ENCODE results near the gene PNO1. TPM values are rescaled to one million over a fixed set of nuclear protein-coding genes. Genes with fewer than 3 reads are reported as not detected.
"Not testable (repeated sequence)": the region's sequence is repeated elsewhere in the genome, so short reads cannot be mapped to it uniquely, and the experiment has no call there.

Gene PNO1
- total and polyA plus RNA-seq, 2 experiments from 2014 or later: 14.5 to 23.3 TPM

DNA sequence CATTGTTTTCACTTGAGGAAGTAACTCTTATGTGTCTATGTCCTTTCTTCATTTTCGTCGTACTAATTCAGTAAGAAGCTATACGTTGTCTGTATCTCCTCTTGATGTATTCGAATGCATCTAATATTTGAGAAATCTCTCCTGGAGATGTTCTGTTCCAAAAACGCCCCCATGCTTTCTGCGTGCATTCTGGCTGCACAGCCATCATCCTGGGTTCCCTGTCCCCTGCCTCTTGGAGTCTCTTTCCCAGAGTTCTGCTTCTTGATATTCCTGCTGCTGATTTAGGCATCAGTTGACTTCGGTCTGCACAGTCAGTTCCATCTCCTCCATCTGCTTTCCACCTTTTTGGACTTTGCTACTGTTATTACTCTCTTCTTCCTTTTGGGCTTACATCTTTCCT, 13.5 kb downstream of the PNO1 start:
- 93 to 94% methylated on average over 7 of the region's 7 CpGs for WGBS, 2 experiments (ENCODE audit: low coverage in 1 of 2, low lambda C conversion rate in 2 of 2, missing lambda C conversion rate in 2 of 2)
- Histone ChIP-seq H3K79me2 (ENCODE audit: insufficient read depth) (peaks cover 6% of the 10 kb centered on the region; the same call in 1 of the 2 replicates), H3K27ac (no peak overlapping the region), H3K9ac (no peak overlapping the region), H3K4me2 (ENCODE audit: unreplicated experiment) (no peak overlapping the region), H3K4me3 (no peak overlapping the region), H3F3A (ENCODE audit: insufficient read depth) (peaks cover 31% of the 10 kb centered on the region; the same call in 1 of the 2 replicates), H3K36me3 (ENCODE audit: low read depth) (peaks cover 25% of the 10 kb centered on the region; the same call in 1 of the 2 replicates), H3K27me3 (replicated peaks; ENCODE audit: insufficient read depth) (no peaks in the 10 kb centered on the region), H3K9me2 (ENCODE audit: insufficient read depth) (no peaks in the 10 kb centered on the region), H3K9me3 (ENCODE audit: low read depth) (no peaks in the 10 kb centered on the region), H4K20me1 (ENCODE audit: insufficient read depth) (no peaks in the 10 kb centered on the region), H2AFZ (no peak overlapping the region), H3K4me1 (ENCODE audit: insufficient read depth) (no peaks in the 10 kb centered on the region)
- TF ChIP-seq EZH2 (IDR thresholded peaks at IDR 0.05; ENCODE audit: insufficient read depth, poor library complexity, severe bottlenecking) (no peak), EZH2phosphoT487 (IDR thresholded peaks at IDR 0.05; ENCODE audit: insufficient read depth, low read depth) (no peak)
- no peak for DNase-seq
- in situ Hi-C loops (cut with MboI): no loop called here

DNA sequence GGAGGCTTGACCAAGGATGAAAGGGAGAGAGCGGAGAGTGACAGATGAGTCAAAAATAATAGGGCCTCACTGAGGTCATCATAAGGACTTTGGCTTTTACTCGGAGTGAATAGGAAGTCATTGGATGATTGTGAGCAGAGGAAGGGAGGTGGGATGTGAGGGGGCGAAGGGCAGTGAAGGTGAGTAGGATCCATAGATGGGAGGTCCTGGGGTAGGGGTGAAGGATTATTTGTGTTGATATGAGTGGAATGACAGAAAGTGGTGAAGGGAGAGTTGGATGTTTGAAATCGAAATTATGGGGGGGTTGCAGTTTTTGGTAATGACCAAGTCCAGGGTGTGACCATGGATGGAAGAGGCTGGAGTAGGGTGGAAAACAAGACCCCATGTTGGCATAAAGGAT, 14.0 kb downstream of the PNO1 start:
- no peak for TF ChIP-seq EZH2phosphoT487 (IDR thresholded peaks at IDR 0.05; ENCODE audit: insufficient read depth, low read depth)
- no peak for TF ChIP-seq EZH2 (IDR thresholded peaks at IDR 0.05; ENCODE audit: insufficient read depth, poor library complexity, severe bottlenecking)
- no peaks in the 10 kb centered on the region for H3K9me3 ChIP-seq (ENCODE audit: low read depth)
- no peaks in the 10 kb centered on the region for H3K9me2 ChIP-seq (ENCODE audit: insufficient read depth)
- H3K4me2 ChIP-seq (ENCODE audit: unreplicated experiment): no peak overlapping the region
- H3K9ac ChIP-seq: no peak overlapping the region
- peaks cover 6% of the 10 kb centered on the region; the same call in 1 of the 2 replicates for H3K79me2 ChIP-seq (ENCODE audit: insufficient read depth)
- H3K36me3 ChIP-seq (ENCODE audit: low read depth): peaks cover 23% of the 10 kb centered on the region; the same call in 1 of the 2 replicates
- H2AFZ ChIP-seq: no peak overlapping the region
- H3K4me3 ChIP-seq: no peak overlapping the region
- no peak for DNase-seq
- no peaks in the 10 kb centered on the region for H3K4me1 ChIP-seq (ENCODE audit: insufficient read depth)
- 86 to 99% methylated on average over 4 of the region's 4 CpGs for WGBS, 2 experiments (ENCODE audit: low coverage in 1 of 2, low lambda C conversion rate in 2 of 2, missing lambda C conversion rate in 2 of 2)
- H3F3A ChIP-seq (ENCODE audit: insufficient read depth): peaks cover 30% of the 10 kb centered on the region; the same call in 1 of the 2 replicates
- no peaks in the 10 kb centered on the region for H3K27me3 ChIP-seq (replicated peaks; ENCODE audit: insufficient read depth)
- in situ Hi-C loops (cut with MboI): no loop called here
- no peak overlapping the region for H3K27ac ChIP-seq
- no peaks in the 10 kb centered on the region for H4K20me1 ChIP-seq (ENCODE audit: insufficient read depth)

DNA sequence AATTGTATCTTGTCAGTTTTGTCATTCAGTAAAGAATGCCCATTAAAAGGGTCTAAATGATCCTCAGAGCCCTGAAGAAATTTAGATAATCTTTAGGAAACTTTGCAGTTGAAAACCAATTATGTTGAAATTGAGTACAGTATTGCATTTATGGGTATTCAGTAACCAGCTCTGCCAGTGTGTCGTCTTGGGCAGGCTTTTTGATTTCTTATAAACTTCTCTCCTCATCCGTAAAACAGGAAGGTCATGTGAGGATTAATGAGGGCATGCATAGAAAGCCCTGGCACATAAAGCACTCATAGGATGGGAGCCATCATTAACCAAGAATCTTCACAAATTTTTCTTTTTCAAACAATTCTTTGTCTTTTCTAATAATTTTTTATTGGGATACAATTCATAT, 14.8 kb downstream of the PNO1 start:
- Histone ChIP-seq H3K36me3 (ENCODE audit: low read depth) (peaks cover 22% of the 10 kb centered on the region; the same call in 1 of the 2 replicates), H3K27ac (no peak overlapping the region), H3K27me3 (replicated peaks; ENCODE audit: insufficient read depth) (no peaks in the 10 kb centered on the region)

DNA sequence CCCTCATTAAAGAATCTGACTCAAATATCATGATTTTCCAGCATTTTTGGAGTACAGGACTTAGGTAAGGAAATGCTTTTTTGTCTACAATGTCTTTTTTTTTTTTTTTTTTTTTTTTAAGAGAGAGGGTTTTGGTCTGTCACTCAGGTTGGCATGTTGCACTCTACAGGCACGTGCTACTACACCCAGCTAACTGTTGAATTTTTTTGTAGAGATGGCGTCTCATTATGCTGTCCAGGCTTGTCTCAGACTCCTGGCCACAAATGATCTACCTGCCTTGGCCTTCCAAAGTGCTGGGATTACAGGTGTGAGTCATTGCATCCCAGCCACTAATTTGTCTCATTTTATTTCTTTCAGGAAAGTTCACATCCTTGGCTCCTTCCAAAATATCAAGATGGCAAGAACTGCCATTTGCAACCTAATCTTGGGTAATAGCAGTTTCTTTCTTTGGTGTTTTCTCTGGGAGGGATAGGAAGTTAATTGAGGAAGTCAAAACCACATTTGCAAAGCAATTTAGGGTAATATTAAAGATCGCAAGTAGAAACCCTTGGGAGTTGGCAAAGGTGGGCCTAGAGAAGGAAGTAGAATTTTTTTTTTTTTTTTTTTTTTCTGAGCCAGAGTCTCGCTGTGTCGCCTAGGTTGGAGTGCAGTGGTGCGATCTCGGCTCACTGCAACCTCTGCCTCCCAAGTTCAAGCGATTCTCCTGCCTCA, 15.5 kb downstream of the PNO1 start:
- no peak overlapping the region for H3K9ac ChIP-seq
- DNase-seq: no peak
- peaks cover 17% of the 10 kb centered on the region for H3K79me2 ChIP-seq (ENCODE audit: insufficient read depth)
- WGBS, 2 experiments (ENCODE audit: low coverage in 1 of 2, low lambda C conversion rate in 2 of 2, missing lambda C conversion rate in 2 of 2): 95% methylated on average over 8 of the region's 8 CpGs
- TF ChIP-seq EZH2phosphoT487 (IDR thresholded peaks at IDR 0.05; ENCODE audit: insufficient read depth, low read depth) (no peak), EZH2 (IDR thresholded peaks at IDR 0.05; ENCODE audit: insufficient read depth, poor library complexity, severe bottlenecking) (no peak)
- H3K4me2 ChIP-seq (ENCODE audit: unreplicated experiment): no peak overlapping the region
- H3K9me3 ChIP-seq (ENCODE audit: low read depth): no peaks in the 10 kb centered on the region
- peaks cover 27% of the 10 kb centered on the region; the same call in 1 of the 2 replicates for H3F3A ChIP-seq (ENCODE audit: insufficient read depth)
- no peak overlapping the region for H3K27ac ChIP-seq
- H2AFZ ChIP-seq: no peak overlapping the region
- no peaks in the 10 kb centered on the region for H3K9me2 ChIP-seq (ENCODE audit: insufficient read depth)
- H3K27me3 ChIP-seq (replicated peaks; ENCODE audit: insufficient read depth): no peaks in the 10 kb centered on the region
- in situ Hi-C loops (cut with MboI): no loop called here
- H4K20me1 ChIP-seq (ENCODE audit: insufficient read depth): no peaks in the 10 kb centered on the region
- no peaks in the 10 kb centered on the region for H3K4me1 ChIP-seq (ENCODE audit: insufficient read depth)
- H3K4me3 ChIP-seq: no peak overlapping the region
- peaks cover 22% of the 10 kb centered on the region; the same call in 1 of the 2 replicates for H3K36me3 ChIP-seq (ENCODE audit: low read depth)

More for the DNA sequence above, 14.8 kb downstream of the PNO1 start:
- Histone ChIP-seq H4K20me1 (ENCODE audit: insufficient read depth) (no peaks in the 10 kb centered on the region), H3K9me3 (ENCODE audit: low read depth) (no peaks in the 10 kb centered on the region), H3K4me3 (no peak overlapping the region), H3F3A (ENCODE audit: insufficient read depth) (peaks cover 27% of the 10 kb centered on the region; the same call in 1 of the 2 replicates), H3K79me2 (ENCODE audit: insufficient read depth) (peaks cover 12% of the 10 kb centered on the region), H3K9me2 (ENCODE audit: insufficient read depth) (no peaks in the 10 kb centered on the region), H3K4me2 (ENCODE audit: unreplicated experiment) (no peak overlapping the region), H3K9ac (no peak overlapping the region), H3K4me1 (ENCODE audit: insufficient read depth) (no peaks in the 10 kb centered on the region), H2AFZ (no peak overlapping the region)
- no peak for DNase-seq
- WGBS, 2 experiments (ENCODE audit: low coverage in 1 of 2, low lambda C conversion rate in 2 of 2, missing lambda C conversion rate in 2 of 2): 93 to 94% methylated on average over 2 of the region's 2 CpGs
- no peak for TF ChIP-seq EZH2phosphoT487 (IDR thresholded peaks at IDR 0.05; ENCODE audit: insufficient read depth, low read depth)
- TF ChIP-seq EZH2 (IDR thresholded peaks at IDR 0.05; ENCODE audit: insufficient read depth, poor library complexity, severe bottlenecking): no peak
- in situ Hi-C loops (cut with MboI): no loop called here

DNA sequence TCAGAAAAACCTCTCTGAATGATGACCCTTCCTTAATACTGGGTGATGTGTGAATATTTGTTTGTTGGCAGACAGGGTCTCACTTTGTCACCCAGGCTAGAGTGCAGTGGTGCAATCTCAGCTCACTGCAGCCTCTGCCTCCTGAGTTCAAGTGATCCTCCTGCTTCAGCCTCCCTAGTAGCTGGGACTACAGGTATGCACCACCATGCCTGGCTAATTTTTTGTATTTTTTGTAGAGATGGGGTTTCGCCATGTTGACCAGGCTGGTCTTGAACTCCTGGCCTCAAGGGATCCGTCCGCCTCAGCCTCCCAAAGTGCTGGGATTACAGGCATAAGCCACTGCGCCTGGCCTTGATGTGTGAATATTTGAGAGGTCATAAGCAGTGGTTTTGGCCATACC, 17.5 kb downstream of the PNO1 start:
- H3K4me1 ChIP-seq (ENCODE audit: insufficient read depth); H3K4me2 ChIP-seq (ENCODE audit: unreplicated experiment); H3K9ac ChIP-seq; H3K27ac ChIP-seq; in situ Hi-C loops (cut with MboI); H4K20me1 ChIP-seq (ENCODE audit: insufficient read depth); H3K9me2 ChIP-seq (ENCODE audit: insufficient read depth); H3K4me3 ChIP-seq; H3K27me3 ChIP-seq (replicated peaks; ENCODE audit: insufficient read depth); DNase-seq; H2AFZ ChIP-seq; H3K9me3 ChIP-seq (ENCODE audit: low read depth): not testable (repeated sequence)
- Histone ChIP-seq H3K79me2 (ENCODE audit: insufficient read depth) (peaks cover 28% of the 10 kb centered on the region), H3K36me3 (ENCODE audit: low read depth) (peaks cover 29% of the 10 kb centered on the region; the same call in 1 of the 2 replicates), H3F3A (ENCODE audit: insufficient read depth) (peaks cover 27% of the 10 kb centered on the region; the same call in 1 of the 2 replicates)
- 93 to 100% methylated on average over 4 of the region's 4 CpGs for WGBS, 2 experiments (ENCODE audit: low coverage in 1 of 2, low lambda C conversion rate in 2 of 2, missing lambda C conversion rate in 2 of 2)
